Thyroid gland (tissue), 4 donors: Measurements from ENCODE around the gene KRT6C. TPM values are rescaled to one million over a fixed set of nuclear protein-coding genes. Genes with fewer than 3 reads are reported as not detected.

ENCODE experiments used
- DNase-seq, 2 donors: peaks; one replicate each; pipeline ENCODE4 v3.0.0-alpha.2; 2019
- H3K27ac ChIP-seq, 3 donors: fragments of 200-600 bp; sonication (generic); 1 replicate in 2 of 3; 2 replicates in 1 of 3; pipeline ENCODE4 v1.5.1; 2016 to 2019; ENCODE audit warnings: mild to moderate bottlenecking in 1 of 3, moderate library complexity in 1 of 3
- H3K27me3 ChIP-seq: fragments of 200-600 bp; sonication (generic); one replicate; pipeline ENCODE4 v1.5.1; 2019
- H3K36me3 ChIP-seq, 2 donors: fragments of 200-600 bp; sonication (generic); one replicate each; pipeline ENCODE4 v1.5.1; 2016 to 2019
- H3K4me1 ChIP-seq, 2 donors: fragments of 200-600 bp; sonication (generic); one replicate each; pipeline ENCODE4 v1.5.1; 2017 to 2019
- H3K4me3 ChIP-seq, 3 donors: fragments of 200-600 bp; sonication (generic); replicated peaks in 1 of 3; 1 replicate in 2 of 3; 2 replicates in 1 of 3; pipeline ENCODE4 v1.5.1; 2016; ENCODE audit warnings: mild to moderate bottlenecking in 1 of 3
- H3K9me3 ChIP-seq: fragments of 200-600 bp; sonication (generic); one replicate; pipeline ENCODE4 v1.5.1; 2017
- CTCF ChIP-seq, 6 experiments: fragments of 200-600 bp in 3 of 6; fragments of 450-650 bp in 3 of 6; sonication (generic) in 3 of 6; IDR thresholded peaks; one replicate each; pipeline ENCODE4 v1.5.1; 2016 to 2019; ENCODE audit warnings: antibody characterized with exemption in 6 of 6, mild to moderate bottlenecking in 2 of 6, inconsistent platforms in 1 of 6, moderate library complexity in 1 of 6
- POLR2A ChIP-seq, 2 donors: fragments of 450-650 bp; IDR thresholded peaks; one replicate each; pipeline ENCODE4 v1.6.1; 2017; ENCODE audit warnings: antibody characterized with exemption in 2 of 2, mild to moderate bottlenecking in 2 of 2, moderate library complexity in 1 of 2
- WGBS, 2 donors: methylation state at CpG; one replicate each; pipeline ENCODE4 v1.1.5; 2017; 5-methylcytosine and 5-hydroxymethylcytosine counted together
- intact Hi-C: fragments of 100-400 bp; cut with DNase I; formaldehyde crosslinking; loops from one replicate; pipeline ENCODE4 v1.15.1; 2023
- total RNA-seq, 4 donors: library from RNA; depleted of rRNA; stranded (reverse); fragments of >200 nt; gene quantifications; one replicate each; pipeline ENCODE4 v1.2.3, GENCODE V29; 2016

Gene KRT6C
- total RNA-seq, 4 donors from 2014 or later, result not detected

DNA sequence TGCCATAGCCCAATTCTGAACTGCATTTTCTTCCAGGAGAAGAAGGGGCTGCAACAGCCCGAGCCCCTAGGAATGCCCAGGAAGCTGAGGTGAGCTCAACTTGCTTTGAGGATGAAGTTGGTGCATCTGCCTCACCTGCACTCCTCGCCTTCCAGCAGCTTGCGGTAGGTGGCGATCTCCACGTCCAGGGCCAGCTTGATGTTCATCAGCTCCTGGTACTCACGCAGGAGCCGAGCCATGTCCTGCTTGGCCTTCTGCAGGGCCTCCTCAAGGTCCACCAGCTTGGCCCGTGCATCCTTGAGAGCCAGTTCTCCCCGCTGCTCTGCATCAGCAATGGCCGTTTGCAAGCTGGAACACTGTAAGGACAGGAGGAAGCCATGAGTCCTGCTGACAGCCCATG is 45.5 kb downstream of the KRT6C start:
- Histone ChIP-seq H3K4me3 (no peak overlapping the region), H3K9me3 (no peaks in the 10 kb centered on the region), H3K4me1 (no peaks in the 10 kb centered on the region), H3K27ac (no peak overlapping the region), H3K27me3 (no peaks in the 10 kb centered on the region), H3K36me3 (no peaks in the 10 kb centered on the region)
- DNase-seq, result no peak
- TF ChIP-seq POLR2A (IDR thresholded peaks at IDR 0.05) (no peak), CTCF (IDR thresholded peaks at IDR 0.05) (no peak)
- WGBS, 2 donors, result 82 to 90% methylated on average over 9 to 10 of the region's 10 CpGs
- intact Hi-C loops, result no loop called here

DNA sequence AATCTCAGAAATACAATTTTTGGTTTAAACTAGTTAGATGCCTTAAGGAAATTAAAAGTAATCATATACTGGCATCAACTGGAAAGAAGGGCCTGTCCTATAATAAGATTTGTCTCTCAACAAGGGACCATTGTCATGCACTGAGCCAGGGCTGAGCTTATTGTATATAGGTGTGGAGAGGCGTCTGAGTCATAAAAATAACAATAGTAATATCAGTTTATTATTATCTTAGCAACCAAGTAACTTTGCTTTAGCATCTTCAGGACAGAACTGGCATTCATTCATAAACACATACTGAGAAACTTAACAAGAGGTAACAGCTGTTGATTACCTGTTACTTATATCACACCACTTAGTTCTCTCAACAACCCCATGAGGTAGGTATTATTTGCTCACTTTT is 46.5 kb downstream of the KRT6C start:
- no peak for TF ChIP-seq CTCF (IDR thresholded peaks at IDR 0.05)
- TF ChIP-seq POLR2A (IDR thresholded peaks at IDR 0.05), result no peak
- H3K27ac ChIP-seq, result no peak overlapping the region
- H3K9me3 ChIP-seq, result no peaks in the 10 kb centered on the region
- no peaks in the 10 kb centered on the region for H3K4me1 ChIP-seq
- 91 to 93% methylated on average over 1 of the region's 1 CpG for WGBS, 2 donors
- no peak for DNase-seq
- H3K4me3 ChIP-seq, result no peak overlapping the region
- no peaks in the 10 kb centered on the region for H3K36me3 ChIP-seq
- no peaks in the 10 kb centered on the region for H3K27me3 ChIP-seq
- intact Hi-C loops, result no loop called here

DNA sequence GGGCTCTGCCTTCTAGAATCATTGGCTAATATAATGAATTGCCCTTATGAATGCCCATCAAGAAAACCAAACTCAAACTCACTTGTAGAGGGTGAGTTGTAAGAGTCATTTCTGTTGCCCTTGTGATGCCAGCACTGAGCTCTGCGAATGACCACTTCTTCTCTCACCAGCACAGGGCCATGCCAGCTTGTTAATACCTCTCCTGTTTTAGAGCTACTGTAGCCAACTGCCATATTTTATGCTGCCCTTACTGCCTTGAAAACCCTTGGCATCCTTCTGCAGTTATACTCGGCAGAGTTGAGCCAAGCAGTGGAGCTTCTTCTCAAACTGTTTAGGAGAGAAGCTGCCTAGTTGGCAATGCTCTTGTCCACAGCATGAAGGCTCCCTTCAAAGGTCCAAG is 47.6 kb downstream of the KRT6C start:
- Histone ChIP-seq H3K4me3 (no peak overlapping the region), H3K27me3 (no peaks in the 10 kb centered on the region), H3K36me3 (no peaks in the 10 kb centered on the region), H3K9me3 (no peaks in the 10 kb centered on the region), H3K27ac (no peak overlapping the region), H3K4me1 (no peaks in the 10 kb centered on the region)
- no peak for DNase-seq
- intact Hi-C loops, result no loop called here
- 85 to 95% methylated on average over 2 of the region's 2 CpGs for WGBS, 2 donors
- TF ChIP-seq POLR2A (IDR thresholded peaks at IDR 0.05), result no peak

GRCh38 chr12:52425466-52425865 is 48.1 kb downstream of the KRT6C start:
- TF ChIP-seq CTCF (IDR thresholded peaks at IDR 0.05), result no peak
- no peak for TF ChIP-seq POLR2A (IDR thresholded peaks at IDR 0.05)
- no peak overlapping the region for H3K4me3 ChIP-seq
- no peak for DNase-seq
- H3K4me1 ChIP-seq, result no peaks in the 10 kb centered on the region
- 82 to 97% methylated on average over 5 of the region's 5 CpGs for WGBS, 2 donors
- H3K27ac ChIP-seq, result no peak overlapping the region
- H3K9me3 ChIP-seq, result no peaks in the 10 kb centered on the region
- no peaks in the 10 kb centered on the region for H3K36me3 ChIP-seq
- no peaks in the 10 kb centered on the region for H3K27me3 ChIP-seq
- intact Hi-C loops, result no loop called here

DNA sequence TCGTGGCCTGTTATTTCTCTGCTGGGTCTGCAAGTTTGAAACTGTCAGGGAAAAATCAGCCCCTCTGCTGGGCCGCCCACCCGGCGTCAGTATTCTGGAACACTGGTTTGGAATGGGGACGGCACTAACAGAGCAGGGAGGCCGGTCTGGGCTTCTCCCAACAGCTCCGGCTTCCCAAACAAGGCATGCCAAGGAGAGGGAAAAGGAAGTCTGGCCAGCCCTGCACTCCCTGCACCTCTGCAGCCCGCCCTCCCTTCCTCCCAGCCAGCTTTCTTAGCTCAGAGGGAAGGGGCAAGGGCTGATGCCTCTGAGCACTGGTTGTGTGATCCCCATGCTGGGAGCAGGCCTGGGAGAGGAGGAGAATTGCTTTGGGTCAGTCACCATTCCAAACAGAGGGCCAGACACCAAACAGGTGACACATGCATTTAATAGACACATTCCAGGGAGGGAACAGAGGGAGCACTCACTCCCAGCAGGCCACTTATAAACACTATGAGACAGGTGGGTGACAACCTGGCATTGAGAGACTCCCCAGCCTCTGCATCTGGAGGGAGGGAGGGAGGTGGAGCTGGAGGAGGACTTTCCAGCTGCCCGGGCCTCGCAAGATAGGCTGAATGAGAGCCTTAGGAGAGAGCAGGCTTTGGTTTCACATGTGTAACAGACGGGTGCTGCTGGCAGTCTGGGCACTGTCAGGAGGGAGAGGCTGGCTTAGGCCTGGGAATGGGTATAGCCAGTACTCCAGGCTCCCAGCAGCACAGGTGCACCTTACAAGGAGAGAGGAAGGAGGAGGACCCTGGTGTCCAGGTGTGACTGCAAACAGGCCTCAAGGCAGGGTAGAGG is 49.7 kb downstream of the KRT6C start:
- H3K27me3 ChIP-seq, result no peaks in the 10 kb centered on the region
- intact Hi-C loops, result no loop called here
- no peak for DNase-seq
- no peak for TF ChIP-seq CTCF (IDR thresholded peaks at IDR 0.05)
- no peak for TF ChIP-seq POLR2A (IDR thresholded peaks at IDR 0.05)
- no peaks in the 10 kb centered on the region for H3K36me3 ChIP-seq
- WGBS, 2 donors, result 67 to 75% methylated on average over 10 to 11 of the region's 11 CpGs
- no peaks in the 10 kb centered on the region for H3K9me3 ChIP-seq
- H3K4me3 ChIP-seq, result no peak overlapping the region
- no peaks in the 10 kb centered on the region for H3K4me1 ChIP-seq
- H3K27ac ChIP-seq, result no peak overlapping the region
